ENCODE measurements around the gene KIF26B. TPM values are rescaled to one million over a fixed set of nuclear protein-coding genes. Genes with fewer than 3 reads are reported as not detected.

Gene KIF26B
- total and polyA plus RNA-seq, 10 of the 15 experiments (the other 5 are each of a cell fraction or from before 2014, with no cell fraction given) = 0.35 to 11.6 (median 2.2) TPM

GRCh38 chr1:245301162-245301580 is 146.4 kb downstream of the KIF26B start (continued):
- TF ChIP-seq GATAD2B (conservative IDR thresholded peaks at IDR 0.05; ENCODE audit: low read depth) (no peak), MXI1 (IDR thresholded peaks at IDR 0.05; ENCODE audit: low read depth, low read length) (no peak), E4F1 (IDR thresholded peaks at IDR 0.05; ENCODE audit: borderline replicate concordance, partially characterized antibody) (no peak), POLR2A (IDR thresholded peaks at IDR 0.05; ENCODE audit: low read depth, low read length) (no peak), NRF1 (conservative IDR thresholded peaks at IDR 0.05; ENCODE audit: low read depth, low read length) (no peak), SREBF1 (IDR thresholded peaks at IDR 0.05; ENCODE audit: low read length) (no peak), EZH2 (IDR thresholded peaks at IDR 0.05; ENCODE audit: borderline replicate concordance, control insufficient read depth, low read depth, low read length) (no peak)

GRCh38 chr1:245301921-245302320 is 147.1 kb downstream of the KIF26B start:
- POLR2A ChIA-PET = no interaction called here
- BruUV-seq (replicated peaks) = no TSS peak
- intact Hi-C loops (cut with micrococcal nuclease; ENCODE audit: unreplicated experiment) = no loop called here
- TF ChIP-seq NFYB (IDR thresholded peaks at IDR 0.05; ENCODE audit: insufficient read depth, low read depth, low read length) (no peak), POLR2AphosphoS5 (IDR thresholded peaks at IDR 0.05; ENCODE audit: low read length) (no peak), ATF7 (IDR thresholded peaks at IDR 0.05; ENCODE audit: low read depth) (no peak), SREBF2 (IDR thresholded peaks at IDR 0.05; ENCODE audit: low read length) (no peak), CBFB (IDR thresholded peaks at IDR 0.05; ENCODE audit: low read depth) (no peak), NRF1 (conservative IDR thresholded peaks at IDR 0.05; ENCODE audit: low read depth, low read length) (no peak), HDAC6 (IDR thresholded peaks at IDR 0.05; ENCODE audit: unreplicated experiment) (no peak), WRNIP1 (IDR thresholded peaks at IDR 0.05; ENCODE audit: borderline replicate concordance, low read depth, low read length) (no peak), TCF7 (IDR thresholded peaks at IDR 0.05; ENCODE audit: borderline replicate concordance) (no peak), CREB1 (IDR thresholded peaks at IDR 0.05; ENCODE audit: low read depth) (no peak), EZH2 (IDR thresholded peaks at IDR 0.05; ENCODE audit: borderline replicate concordance, control insufficient read depth, low read depth, low read length) (no peak), GABPA (IDR thresholded peaks at IDR 0.05; ENCODE audit: low read depth) (no peak)
- TF ChIP-seq, protein P1, sequence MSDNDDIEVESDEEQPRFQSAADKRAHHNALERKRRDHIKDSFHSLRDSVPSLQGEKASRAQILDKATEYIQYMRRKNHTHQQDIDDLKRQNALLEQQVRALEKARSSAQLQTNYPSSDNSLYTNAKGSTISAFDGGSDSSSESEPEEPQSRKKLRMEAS (IDR thresholded peaks at IDR 0.05; ENCODE audit: low read depth, low read length) = no peak
- TF ChIP-seq, protein P2, sequence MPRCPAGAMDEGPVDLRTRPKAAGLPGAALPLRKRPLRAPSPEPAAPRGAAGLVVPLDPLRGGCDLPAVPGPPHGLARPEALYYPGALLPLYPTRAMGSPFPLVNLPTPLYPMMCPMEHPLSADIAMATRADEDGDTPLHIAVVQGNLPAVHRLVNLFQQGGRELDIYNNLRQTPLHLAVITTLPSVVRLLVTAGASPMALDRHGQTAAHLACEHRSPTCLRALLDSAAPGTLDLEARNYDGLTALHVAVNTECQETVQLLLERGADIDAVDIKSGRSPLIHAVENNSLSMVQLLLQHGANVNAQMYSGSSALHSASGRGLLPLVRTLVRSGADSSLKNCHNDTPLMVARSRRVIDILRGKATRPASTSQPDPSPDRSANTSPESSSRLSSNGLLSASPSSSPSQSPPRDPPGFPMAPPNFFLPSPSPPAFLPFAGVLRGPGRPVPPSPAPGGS (IDR thresholded peaks at IDR 0.05; ENCODE audit: borderline replicate concordance, insufficient read depth, low read depth, low read length, poor library complexity, severe bottlenecking) = no peak

More at GRCh38 chr1:245301921-245302320, 147.1 kb downstream of the KIF26B start:
- no peak for FAIRE-seq
- RAD21 ChIA-PET (ENCODE audit: unreplicated experiment) = no interaction called here
- H3K4me3 ChIP-seq = no peak overlapping the region
- SMC1A ChIA-PET (ENCODE audit: uncharacterized antibody, unreplicated experiment) = no interaction called here
- DNase-seq (ENCODE audit: low read depth, low spot score) = no peak
- in situ Hi-C loops (cut with MboI) = no loop called here
- H3K4me2 ChIP-seq (ENCODE audit: control insufficient read depth, insufficient read depth) = no peak overlapping the region
- WGBS (ENCODE audit: insufficient coverage, insufficient replicate concordance, low lambda C conversion rate, missing lambda C conversion rate) = 17% methylated on average over 4 of the region's 4 CpGs
- H2AFZ ChIP-seq (ENCODE audit: control insufficient read depth, low read depth, low read length) = no peak overlapping the region
- ATAC-seq = no peak
- H3K79me2 ChIP-seq (ENCODE audit: control insufficient read depth, insufficient read depth, low read length) = no peaks in the 10 kb centered on the region
- no peaks in the 10 kb centered on the region for H3K36me3 ChIP-seq (ENCODE audit: control insufficient read depth in 2 of 2, insufficient read depth in 2 of 2, low read length in 1 of 2)
- H3K27ac ChIP-seq (ENCODE audit: control insufficient read depth, insufficient read depth) = no peak overlapping the region
- no peaks in the 10 kb centered on the region for H3K27me3 ChIP-seq (replicated peaks in 1 of 2; ENCODE audit: control insufficient read depth in 2 of 2, insufficient read depth in 2 of 2, low read length in 1 of 2)
- CTCF ChIA-PET = no interaction called here
- no peaks in the 10 kb centered on the region for H4K20me1 ChIP-seq (ENCODE audit: control insufficient read depth, insufficient read depth)
- no peaks in the 10 kb centered on the region for H3K4me1 ChIP-seq (ENCODE audit: control insufficient read depth, insufficient read depth, low read length)
- H3K9me3 ChIP-seq (replicated peaks; ENCODE audit: control insufficient read depth, insufficient read depth, low read length) = no peaks in the 10 kb centered on the region
- no peak overlapping the region for H3K9ac ChIP-seq (ENCODE audit: control insufficient read depth, insufficient read depth, low read length)
